Measurements from ENCODE around the gene TBC1D7.

TBC1D7 gene

GRCh38 chr6:13318821-13319220 is 9.5 kb downstream of the TBC1D7 start:
- no peak for DNase-seq

- DNase-seq, result no peak
These were observed 12.4 kb downstream of the TBC1D7 start for GRCh38 chr6:13315896-13316295.

- DNase-seq, result no peak
These were observed 13.5 kb downstream of the TBC1D7 start for GRCh38 chr6:13314806-13315205.

- no peak for DNase-seq
These were observed 17.2 kb downstream of the TBC1D7 start for GRCh38 chr6:13311155-13311554.

DNA sequence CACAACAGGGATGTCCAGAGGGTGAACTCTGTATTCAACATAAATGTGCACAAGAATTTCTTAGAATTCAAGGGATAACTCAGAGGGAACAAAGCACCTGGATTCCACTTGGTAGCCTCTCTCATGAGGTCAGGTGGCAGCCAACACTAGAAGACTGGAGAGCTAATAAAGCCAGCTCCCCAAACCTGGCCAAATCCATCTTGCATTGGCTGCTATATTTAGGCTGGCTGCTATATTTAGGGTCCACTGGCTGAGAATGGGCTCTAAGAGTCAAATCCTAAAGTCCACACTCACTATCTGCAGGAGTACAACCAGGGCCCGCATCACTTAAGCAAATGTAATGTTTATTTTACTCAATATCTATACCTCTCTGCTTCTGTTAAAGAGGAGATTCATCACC is 20.0 kb downstream of the TBC1D7 start:
- no peak for DNase-seq

DNA sequence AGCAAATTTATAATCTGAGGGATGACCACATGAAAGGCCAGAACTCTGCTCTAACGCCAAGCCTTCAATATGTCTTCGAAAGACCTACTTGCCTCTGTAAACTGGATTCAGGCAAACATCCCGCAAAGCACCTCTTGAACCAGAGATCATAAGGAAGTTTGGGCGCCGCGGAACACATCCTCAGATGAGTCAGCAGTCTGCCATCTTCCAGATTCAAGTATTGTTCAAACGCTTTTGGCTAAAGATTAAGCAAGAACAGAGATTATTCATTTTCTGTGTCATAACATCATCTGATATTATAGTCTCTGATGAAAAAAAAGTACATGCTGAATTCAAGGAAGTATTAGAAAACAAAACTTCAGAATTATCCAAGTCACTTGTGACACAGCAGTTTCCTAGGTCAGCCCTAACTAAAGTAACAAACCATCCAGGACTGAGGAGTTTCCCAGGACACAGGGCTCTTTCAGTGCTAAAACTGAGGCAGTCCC is 20.8 kb downstream of the TBC1D7 start:
- DNase-seq, result no peak

GRCh38 chr6:13305791-13306190 is 22.5 kb downstream of the TBC1D7 start:
- DNase-seq, result no peak

DNA sequence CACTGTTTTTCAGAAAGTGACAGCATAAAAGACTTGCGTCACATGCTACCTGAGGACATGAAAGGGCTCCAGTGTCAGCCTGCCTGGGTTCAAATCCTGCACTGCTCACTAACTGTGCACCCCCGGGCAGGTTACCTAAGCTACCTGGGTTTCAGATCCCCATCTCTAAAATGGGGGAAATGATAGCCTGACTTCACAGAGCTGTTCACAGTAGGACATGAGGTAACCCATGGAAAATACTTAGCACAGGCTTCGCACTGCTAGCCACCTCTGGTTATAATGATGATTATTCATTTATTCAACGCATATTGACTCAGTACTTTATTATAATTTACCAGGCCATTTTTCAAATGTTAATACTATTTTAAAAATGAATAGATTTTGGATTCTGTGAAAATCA is 23.0 kb downstream of the TBC1D7 start:
- no peak for DNase-seq

DNA sequence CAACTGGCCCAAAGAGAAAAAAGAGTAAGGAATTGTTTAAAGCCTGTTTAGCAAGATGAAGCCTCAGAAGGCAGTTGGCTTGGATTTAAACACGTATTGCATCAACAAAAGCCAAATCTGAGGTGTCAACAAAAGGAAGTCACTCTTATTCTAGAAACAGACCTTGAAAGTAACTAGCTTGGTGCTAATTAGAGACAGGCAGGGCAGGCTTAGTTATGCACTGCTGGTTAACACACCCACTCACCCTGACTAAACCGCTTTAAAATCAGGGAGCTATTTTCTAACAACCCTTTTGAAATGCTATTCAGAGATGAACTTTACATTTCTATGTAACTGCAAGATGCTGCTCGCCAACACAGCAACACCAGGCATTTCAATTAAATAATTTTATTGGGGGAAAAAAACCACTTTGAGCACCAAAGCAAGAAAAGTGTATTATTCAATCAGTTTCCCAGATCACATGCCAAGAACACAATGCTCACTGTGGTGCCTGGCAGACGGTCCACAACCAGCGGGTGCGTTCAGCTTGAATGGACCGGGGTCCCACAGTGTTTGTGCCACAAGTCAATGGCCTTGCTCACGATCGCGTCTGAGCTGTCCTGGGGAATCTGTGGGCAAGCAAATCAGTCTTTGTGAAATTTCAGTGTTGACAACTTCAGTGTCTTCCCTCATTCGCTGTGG is 23.6 kb downstream of the TBC1D7 start:
- DNase-seq, result no peak

GRCh38 chr6:13304101-13304500 is 24.2 kb downstream of the TBC1D7 start:
- DNase-seq, result no peak

DNA sequence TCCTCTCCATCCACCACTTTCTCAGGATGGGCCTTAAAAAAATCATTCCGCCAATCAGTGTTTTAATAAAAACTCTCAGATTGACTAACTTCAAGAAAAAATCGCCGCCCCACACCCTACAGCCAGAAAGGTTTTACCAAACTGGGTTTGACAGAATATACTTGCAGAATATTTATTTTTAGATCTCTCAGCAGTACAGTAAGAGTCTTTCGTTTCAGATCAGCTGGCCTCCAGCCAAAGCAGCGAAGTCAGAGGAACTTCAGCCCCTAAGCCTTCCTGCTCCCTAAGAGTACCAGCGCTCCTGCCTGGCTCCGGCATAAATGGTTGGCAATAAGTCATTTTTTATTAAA is 24.7 kb downstream of the TBC1D7 start:
- DNase-seq, result peak; percentile 34

- DNase-seq, result peak; percentile 47
These were observed 25.3 kb downstream of the TBC1D7 start for GRCh38 chr6:13302751-13303667.

- no peak for DNase-seq
These were observed 26.0 kb downstream of the TBC1D7 start for GRCh38 chr6:13302291-13302690.

GRCh38 chr6:13300643-13301590 is 27.4 kb downstream of the TBC1D7 start:
- DNase-seq, result no peak

- no peak for DNase-seq
These were observed 28.4 kb downstream of the TBC1D7 start for GRCh38 chr6:13299918-13300317.

DNA sequence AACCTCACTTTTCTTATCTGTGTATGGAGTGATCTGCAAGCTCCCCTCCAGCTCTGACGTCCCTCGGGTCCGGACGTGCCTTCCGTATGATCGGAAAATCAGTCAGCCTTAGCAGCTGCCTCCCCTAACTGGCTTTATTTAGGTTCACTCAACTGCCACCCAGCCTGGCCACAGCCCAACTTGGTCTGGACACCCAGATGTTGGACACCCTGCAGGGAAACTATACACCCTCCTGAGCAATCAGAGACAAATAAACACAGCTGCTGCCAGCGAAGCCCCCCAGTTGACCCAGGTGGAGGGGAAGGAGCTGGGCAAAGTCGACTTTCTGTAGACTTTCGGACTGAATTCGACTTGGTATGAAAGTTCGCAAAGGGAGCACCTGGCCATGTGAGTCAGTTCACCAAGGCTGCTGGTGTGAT is 28.9 kb downstream of the TBC1D7 start:
- no peak for DNase-seq

- DNase-seq, result no peak
These were observed 29.9 kb downstream of the TBC1D7 start for GRCh38 chr6:13298446-13298845.

DNA sequence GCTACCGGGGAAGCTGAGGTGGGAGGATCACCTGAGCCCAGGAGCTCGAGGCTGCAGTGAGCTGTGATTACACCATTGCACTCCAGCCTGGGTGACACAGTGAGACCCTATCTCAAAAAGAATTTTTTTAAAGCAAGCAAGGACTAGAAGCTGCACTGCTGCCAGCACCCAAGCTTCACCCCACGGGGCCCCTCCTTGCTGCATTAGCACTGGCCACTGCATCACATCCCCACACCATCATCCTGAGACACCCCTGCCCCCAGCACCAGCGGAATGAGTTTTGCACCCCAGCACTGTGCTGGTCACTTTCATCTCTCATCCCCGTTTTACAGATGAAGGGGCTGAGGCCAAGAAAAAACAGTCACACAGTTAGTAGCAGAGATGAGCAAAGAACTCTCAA is 30.9 kb downstream of the TBC1D7 start:
- DNase-seq, result no peak

DNA sequence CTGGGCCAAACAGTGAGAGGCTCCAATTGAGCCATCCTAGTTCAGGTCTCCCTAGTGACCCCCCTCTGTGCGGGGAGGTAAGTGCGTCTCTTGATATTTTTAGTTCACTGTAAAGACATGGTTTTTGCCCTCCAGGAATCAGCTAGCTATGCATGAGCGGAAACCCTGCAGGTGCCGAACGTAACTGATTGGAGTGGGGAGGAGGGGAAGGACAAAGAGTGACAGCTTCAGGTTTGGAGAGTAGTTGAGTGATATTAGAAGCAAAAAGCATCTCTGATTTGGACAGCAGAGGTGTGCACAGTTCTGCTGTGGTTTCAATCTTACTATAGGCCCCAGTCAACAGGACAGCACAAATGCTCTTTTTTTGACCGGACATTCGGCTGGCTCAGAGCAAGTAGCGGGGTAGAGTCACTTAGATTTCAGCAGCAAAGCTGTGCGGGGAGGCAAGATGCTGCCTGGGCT is 31.8 kb downstream of the TBC1D7 start:
- no peak for DNase-seq

DNA sequence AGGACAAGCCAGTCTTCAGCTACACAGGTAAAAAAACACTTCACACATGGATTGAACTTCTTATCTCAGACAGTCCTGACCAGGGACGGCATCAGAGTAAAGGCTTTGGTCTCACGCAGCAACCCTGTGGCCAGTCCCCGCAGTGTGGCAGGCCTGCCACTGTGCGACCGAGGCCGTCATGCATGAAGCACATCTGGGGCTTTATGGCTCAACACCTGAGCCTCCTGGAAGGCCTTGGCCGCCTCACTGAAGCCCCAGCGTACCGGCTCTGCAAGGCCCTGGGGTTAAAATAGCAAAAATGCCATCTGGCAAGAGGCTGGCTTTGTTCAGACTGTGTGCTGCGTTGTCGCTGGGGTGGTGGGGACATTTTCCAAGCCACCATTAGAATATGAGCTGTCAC is 32.8 kb downstream of the TBC1D7 start:
- DNase-seq, result no peak

- no peak for DNase-seq
These were observed 33.8 kb downstream of the TBC1D7 start for GRCh38 chr6:13294499-13295069.

- no peak for DNase-seq
These were observed 35.6 kb downstream of the TBC1D7 start for GRCh38 chr6:13292774-13293173.

DNA sequence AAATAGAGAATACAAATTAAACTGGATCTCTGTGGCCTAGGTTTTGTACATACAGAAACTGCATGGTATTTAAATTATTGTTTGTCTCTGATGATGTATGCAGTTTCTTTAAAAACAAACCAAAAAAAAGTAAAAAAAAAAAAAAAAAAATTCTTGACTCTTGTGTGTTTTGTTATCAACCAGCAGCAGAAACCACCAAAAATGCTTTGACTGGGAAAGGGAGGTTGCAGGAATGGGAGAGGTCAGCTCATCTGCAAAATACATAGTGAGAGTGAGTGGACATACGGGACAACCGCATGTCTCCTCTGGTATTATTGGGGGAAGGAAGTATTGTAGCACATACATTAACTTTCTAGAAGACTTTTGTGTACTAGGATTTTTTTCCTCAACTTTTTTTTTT is 38.0 kb downstream of the TBC1D7 start:
- no peak for DNase-seq
